Glomerular visceral epithelial cell (primary cell): ENCODE data around the gene NFE2L2.
"Not testable (repeated sequence)": the region's sequence is repeated elsewhere in the genome, so short reads cannot be mapped to it uniquely, and the experiment has no call there.

ENCODE experiments used
- DNase-seq: peaks from one replicate; pipeline ENCODE4 v3.0.0-alpha.2; 2016; ENCODE audit errors: extremely low spot score

NFE2L2 gene

DNA sequence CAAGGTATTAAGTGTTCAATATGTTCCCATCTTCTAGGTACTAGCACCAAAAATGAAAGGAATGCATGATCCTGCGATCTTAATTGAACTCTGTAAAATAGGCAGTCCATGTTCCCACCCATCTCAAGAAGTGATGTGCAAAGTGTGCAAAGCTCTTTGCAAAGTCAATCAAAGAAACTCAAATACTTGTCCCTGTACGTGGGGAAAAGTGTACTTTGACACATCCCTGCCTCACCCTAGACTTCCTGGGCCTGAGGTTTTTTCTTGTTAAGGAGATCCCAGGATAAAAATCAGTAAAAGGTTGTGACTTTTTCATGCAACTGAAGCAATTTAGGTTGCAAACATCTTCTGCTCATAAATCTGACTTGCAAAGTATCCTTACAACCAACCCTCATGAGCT, 26.6 kb downstream of the NFE2L2 start:
- DNase-seq, result no peak

- DNase-seq, result no peak
Measured at GRCh38 chr2:177235855-177236437, 28.6 kb downstream of the NFE2L2 start.

- DNase-seq, result no peak
Measured at GRCh38 chr2:177234267-177234666, 30.3 kb downstream of the NFE2L2 start.

- DNase-seq, result no peak
Measured at GRCh38 chr2:177232098-177232704, 32.3 kb downstream of the NFE2L2 start.

DNA sequence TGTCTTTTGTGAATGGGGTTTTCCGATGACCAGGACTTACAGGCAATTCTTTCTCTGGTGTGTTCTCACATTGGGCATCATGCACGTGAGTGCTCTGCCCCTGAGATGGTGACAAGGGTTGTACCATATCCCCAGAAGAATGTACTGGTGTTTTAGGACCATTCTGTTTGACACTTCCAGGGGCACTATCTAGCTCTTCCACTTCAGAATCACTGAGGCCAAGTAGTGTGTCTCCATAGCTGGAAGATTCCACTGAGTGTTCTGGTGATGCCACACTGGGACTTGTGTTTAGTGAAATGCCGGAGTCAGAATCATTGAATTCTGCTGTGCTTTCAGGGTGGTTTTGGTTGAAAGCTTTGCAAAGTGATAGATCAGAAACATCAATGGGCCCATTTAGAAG, 33.3 kb downstream of the NFE2L2 start:
- no peak for DNase-seq

GRCh38 chr2:177229442-177230242, 34.9 kb downstream of the NFE2L2 start:
- no peak for DNase-seq

DNA sequence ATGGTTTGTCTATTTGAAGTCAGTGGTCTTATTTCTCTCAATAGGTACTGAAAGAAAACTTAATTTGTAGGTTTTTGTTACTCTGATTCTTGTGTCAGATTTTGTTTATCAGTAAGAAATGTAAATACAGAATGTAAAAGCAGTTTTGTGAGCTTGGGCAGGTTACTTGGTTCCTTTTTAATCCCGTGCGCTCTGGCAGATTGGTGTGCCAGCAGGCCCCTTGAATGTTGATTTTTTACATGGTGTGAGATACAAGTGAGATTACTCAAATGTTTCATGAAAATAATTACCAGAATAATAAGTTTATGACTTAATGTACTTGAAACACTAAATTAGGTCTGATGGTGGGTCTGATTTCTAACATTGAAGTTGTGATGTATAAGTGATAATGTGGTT, 38.6 kb downstream of the NFE2L2 start:
- DNase-seq, result no peak

DNA sequence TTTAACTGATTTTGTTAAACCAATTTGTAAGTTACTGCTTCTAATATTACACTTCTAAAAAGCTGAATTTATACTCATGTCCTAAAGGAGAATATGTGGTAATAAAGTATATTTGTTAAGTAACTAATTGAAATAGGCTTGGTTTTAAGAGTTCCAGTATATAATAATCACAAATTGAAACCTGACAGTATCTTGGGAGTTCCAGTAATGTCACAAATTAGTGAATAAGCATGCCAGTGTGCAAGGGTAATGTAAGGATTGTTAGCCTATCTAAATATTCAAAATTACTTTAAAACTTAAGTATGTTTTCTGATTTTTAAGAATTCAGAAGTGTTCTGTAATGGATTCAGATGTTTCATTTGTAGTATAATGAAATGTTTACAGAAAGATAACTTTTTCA, 41.1 kb downstream of the NFE2L2 start:
- not testable (repeated sequence) for DNase-seq

DNA sequence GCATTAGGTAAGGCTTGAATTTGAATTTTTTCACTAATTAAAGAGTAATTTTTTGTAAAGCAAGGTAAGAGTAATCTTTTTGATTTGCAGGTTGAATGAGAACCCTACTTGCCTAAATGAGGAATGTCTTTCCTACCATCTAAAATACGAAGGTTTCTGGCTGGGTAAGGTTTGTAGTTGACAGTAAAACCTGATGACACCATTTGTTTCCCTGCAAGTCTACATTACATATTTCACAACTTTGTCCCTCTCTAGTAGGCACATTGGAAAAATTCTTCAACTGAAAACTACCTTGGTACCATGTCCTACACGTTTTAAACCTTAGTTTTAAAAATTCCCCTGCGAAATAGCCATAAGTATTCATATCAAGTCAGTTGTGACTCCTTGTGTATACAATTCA, 42.6 kb downstream of the NFE2L2 start:
- DNase-seq, result no peak

- no peak for DNase-seq
Measured at GRCh38 chr2:177221534-177221933, 43.0 kb downstream of the NFE2L2 start.

GRCh38 chr2:177219787-177220186, 44.7 kb downstream of the NFE2L2 start:
- DNase-seq, result not testable (repeated sequence)

DNA sequence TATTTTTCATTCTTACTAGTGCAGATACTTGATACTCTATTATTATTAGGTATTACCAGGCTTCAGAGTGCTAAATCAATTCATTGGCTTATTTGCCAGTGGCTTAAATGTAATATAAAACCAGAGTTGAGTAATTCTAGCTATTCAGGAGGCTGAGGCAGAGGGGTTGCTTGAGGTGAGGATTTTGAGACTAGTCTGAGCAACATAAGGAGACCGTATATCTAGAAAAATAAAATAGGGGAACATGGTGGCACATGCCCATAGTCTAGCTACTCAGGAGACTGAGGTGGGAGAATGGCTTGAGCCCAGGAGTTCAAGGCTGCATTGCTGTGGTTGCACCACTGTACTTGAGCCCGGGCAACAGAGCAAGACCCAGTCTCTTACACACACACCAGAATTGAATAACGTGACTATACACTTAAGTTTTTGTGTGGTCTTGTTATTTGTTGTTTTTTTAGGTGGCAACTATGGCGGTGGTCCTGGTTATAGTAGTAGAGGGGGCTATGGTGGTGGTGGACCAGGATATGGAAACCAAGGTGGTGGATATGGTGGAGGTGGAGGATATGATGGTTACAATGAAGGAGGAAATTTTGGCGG, 47.2 kb downstream of the NFE2L2 start:
- no peak for DNase-seq

DNA sequence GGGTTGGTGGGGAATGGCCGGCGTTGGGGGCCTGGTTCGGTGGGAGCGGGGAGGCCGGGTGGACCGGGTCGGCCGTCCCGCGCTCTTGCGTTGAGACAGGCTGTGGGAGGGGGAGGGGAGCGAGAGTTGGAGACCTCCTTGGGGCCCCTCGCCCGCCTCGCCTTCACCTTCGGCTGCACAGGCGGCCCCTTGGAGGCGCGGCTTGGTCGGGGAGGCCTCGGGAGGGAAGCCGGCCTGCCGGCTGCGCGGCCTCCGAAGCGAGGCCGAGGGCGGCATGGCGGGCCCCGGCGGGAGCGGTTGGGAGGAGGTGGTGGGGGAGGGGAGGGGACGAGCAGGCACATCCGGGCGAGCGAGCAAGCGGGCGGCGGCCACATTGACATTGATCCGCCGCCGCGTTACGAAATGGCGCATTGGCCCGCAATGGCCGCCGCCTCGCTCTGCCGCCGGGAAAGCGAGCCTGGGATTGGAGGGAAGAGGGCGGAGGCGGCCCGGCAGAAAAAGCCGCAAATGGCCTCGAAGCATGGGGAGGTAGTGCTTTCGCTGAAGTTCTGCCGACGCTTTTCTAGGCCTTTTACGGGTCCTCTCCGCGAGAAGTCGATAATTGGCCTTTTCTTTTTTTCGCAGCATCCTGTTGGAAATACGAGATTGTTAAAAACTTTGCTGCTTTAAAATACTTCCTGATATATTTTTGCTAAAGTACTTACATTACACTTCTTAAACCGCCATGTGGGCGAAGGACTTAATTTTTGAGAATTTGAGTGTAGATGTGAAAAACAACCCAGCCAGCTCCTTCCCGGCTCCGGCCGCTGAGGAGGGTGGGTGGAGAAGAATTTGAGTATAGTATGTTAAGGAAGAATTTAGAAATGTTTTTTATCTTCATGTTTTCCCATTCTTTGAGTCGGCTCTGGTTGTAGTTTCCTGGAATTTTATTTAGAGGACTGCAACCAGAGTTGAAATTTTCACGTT, 51.4 kb downstream of the NFE2L2 start:
- DNase-seq, result peak; percentile 94

DNA sequence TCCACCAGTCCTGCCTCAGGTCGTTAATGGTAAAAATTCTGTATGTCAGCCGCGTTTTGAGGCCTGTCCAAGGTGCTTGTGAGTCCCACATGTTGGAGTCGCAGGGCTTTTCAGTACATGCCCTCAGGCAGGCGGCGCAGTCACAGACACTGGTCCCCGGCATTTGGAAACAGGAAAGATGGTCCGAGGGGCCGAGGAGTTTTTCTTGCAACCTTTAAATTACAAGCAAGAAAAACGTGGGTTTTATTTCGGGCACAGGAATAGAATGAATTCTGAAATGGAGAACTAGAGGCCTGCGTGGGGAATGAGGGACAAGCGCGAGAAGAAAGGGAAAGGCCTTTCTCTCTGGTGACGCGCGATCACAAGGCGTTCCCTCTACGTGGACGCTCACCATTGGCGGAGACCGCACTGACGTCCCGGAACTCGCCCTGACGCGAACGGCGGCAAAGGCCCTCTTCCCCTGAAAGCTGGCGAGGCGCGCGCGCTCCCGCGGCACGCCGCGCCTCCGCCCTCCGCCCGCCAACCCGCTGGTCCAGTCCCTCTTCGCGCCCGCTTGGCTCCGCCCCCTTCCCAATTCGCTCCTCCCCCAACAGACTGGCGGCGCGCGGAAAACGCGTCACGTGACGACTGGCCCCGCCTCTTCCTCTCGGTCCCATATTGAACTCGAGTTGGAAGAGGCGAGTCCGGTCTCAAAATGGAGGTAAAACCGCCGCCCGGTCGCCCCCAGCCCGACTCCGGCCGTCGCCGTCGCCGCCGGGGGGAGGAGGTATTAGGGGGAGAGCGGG, 52.2 kb downstream of the NFE2L2 start, which contains the start of gene HNRNPA3:
Gene HNRNPA3, plus strand, starts transcription at position 689 of the 785 bp plus-strand sequence. Its CDS starts 6 bp downstream, at position 695.
- DNase-seq, result peak; percentile 100

DNA sequence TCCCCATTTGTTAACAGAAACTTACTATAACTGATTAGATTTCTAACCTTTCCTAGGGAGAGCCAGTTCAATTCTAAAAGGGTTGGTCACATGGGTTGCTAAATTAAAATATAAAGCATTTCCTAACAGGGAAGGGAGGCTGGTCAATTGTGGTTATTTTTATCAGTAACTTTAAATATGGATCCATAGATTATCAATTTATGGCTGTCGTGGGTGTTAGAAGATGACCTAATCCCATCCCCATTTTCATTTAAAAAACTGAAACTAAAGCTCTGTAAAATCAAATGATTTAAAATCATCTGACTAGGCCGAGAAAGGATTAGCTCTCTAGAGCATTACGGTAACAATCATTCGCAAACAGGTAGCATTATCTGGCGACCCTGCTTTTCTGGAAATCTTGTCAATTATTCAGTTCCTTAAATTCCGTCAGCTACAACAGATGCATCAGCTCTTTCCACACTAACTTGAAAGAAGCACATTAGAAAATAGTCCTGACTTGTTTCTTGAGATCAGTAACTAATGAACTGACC, 52.9 kb downstream of the NFE2L2 start:
- no peak for DNase-seq

- no peak for DNase-seq
Measured at GRCh38 chr2:177211169-177211568, 53.4 kb downstream of the NFE2L2 start.

DNA sequence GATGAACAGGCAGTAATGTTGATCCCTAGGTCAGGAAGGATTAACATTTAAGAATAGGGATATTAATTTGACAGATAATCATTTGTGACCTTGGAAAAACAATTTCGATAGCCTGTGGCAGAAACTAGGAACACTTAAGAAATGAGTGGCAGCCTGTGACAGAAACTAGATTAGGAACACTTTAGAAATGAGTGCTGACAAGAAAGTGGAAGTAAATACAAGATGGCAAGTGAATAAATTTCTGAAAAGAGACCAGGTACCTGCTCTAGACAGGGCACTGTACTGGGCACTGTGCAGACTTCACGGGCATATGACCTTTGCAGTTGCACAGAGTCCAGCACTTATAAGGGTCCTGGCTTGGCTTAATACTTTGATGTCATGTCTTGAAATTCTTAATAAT, 57.4 kb downstream of the NFE2L2 start:
- DNase-seq, result no peak

GRCh38 chr2:177204417-177204816, 60.1 kb downstream of the NFE2L2 start:
- DNase-seq, result no peak

DNA sequence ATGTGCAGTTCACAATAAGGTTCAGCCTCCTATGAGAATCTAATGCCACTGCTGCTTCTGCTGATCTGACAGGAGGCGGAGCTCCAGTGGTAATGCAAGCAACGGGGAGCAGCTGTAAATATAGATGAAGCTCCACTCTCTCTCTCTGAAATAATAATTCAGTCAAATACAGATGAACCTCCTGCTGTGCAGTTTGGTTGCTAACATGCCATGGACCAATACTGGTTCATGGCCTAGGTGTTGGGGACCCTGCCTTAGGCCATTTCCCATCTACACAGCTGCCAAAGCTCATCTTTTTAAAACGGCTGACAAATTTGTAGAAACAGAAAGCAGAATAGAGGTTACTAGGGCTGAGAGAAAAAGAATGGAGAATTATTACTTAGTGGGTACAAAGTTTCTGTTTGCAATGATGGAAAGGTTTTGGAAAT, 62.6 kb downstream of the NFE2L2 start:
- no peak for DNase-seq

- DNase-seq, result not testable (repeated sequence)
Measured at GRCh38 chr2:177200419-177200818, 64.1 kb downstream of the NFE2L2 start.
